Measurements from ENCODE around the gene MAPK8IP3.

DNA sequence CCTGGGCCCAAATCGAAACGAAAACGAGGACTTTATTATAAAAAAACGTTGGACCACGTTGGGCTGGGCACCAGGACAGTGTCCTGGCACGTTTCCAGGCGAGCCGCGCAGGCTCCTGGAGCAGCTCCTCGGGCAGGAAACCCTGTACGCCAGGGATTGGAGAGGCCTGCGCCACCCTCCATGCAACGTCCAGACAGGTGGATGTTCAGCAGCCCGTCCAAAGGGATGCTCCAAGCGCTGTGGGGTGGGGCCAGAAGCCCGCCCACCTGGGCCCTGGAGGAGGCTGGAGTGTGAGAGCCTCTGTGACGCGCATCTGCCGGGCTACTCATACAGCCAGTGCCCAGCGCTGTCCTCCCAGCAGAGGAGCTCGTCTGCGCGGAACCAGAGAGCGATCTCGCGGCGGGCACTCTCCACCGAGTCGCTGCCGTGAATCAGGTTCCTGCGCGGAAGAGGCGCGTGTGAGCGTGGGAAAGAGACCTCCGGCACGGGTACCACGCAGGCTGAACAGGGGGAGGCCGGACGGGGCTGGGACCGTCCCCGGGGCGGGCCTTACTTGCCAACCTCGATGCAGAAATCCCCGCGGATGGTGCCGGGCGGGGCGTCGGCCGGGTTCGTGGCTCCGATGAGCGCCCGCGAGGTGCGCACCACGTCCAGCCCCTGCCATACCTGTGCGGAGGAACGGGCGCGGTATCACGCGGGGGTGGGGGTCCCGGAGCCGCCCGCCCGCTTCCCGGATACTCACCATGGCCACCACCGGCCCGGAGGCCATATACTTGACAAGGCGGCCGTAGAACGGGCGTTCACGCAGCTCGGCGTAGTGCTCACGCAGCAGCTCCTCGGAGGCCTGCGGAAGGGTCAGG lies 64.6 kb downstream of the MAPK8IP3 start:
- TF ChIP-seq CTCF (IDR thresholded peaks at IDR 0.05; ENCODE audit: low read depth, low read length, poor library complexity, severe bottlenecking) (no peak), EZH2phosphoT487 (IDR thresholded peaks at IDR 0.05; ENCODE audit: borderline replicate concordance, low read length) (no peak)

Measured in DOHH2 (cell line).